Caki2 (cell line): ENCODE measurements around the gene SHLD2. TPM values are rescaled to one million over a fixed set of nuclear protein-coding genes. Genes with fewer than 3 reads are reported as not detected.
"Not testable (repeated sequence)": the region's sequence is repeated elsewhere in the genome, so short reads cannot be mapped to it uniquely, and the experiment has no call there.

Source experiments
- DNase-seq: peaks from one replicate; pipeline ENCODE4 v3.0.0-alpha.2; 2015; ENCODE audit warnings: low read depth
- in situ Hi-C: cut with HindIII; loops from 2 replicates; pipeline ENCODE4 v1.10.0; 2016; ENCODE audit warnings: low sequenced_read_pairs, low pct_unique_long_range_greater_than_20kb, mixed read lengths
- total RNA-seq: library from RNA; depleted of rRNA; stranded (reverse); fragments of >200 nt; shearing (Covaris generic); gene quantifications from 2 replicates; pipeline ENCODE4 v1.2.3, GENCODE V29; 2014; ENCODE audit warnings: low replicate concordance

Gene SHLD2
- total RNA-seq, 1 experiment from 2014 or later: 20.0 TPM

DNA sequence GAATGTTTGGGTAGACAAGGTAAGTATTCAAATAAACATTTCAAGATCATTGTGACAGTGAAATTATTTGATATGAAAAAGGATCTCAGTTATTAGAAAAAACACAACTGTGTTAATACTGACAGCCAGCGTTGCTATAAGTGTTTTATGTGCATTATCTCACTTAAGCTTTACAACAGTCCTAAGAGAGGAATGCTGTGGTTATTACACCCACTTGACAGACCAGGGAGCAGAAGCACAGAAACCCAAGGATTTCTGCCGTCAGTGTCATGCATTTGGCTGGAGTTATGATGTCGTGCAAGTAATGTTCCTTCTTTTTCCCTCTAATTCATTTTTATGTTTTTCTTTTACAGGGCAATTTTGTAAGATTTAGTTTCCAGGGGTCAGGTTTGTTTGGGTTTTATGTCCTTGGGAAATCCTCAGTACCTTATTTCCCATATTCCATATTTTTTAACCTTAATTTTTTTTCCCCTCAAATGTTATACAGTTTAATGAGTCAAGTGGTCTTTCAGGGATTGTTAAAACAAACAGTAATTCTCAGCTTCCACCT is 32.7 kb downstream of the SHLD2 start:
- DNase-seq, in situ Hi-C loops: not testable (repeated sequence)

GRCh38 chr10:87132176-87132575 is 37.2 kb downstream of the SHLD2 start:
- in situ Hi-C loops: not testable (repeated sequence)

DNA sequence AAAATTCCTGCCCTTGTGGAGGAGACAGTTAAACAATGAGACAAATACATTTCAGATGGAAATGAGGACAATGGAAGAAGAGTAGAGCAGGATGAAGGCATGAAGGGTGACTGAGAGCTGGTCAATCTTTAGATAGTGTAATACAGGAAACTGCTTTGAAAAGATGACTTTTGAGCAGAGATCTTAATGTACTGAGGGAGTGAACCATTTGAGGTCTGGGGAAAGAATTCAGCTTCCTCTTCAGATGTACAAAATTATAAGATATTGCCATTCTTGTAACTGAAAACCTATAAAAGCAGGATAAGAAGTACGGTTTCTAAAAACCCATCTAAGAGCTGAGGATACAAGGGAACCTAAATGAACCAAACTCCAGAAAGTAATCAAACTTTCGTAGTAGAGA is 38.9 kb downstream of the SHLD2 start:
- in situ Hi-C loops, DNase-seq: not testable (repeated sequence)

More at GRCh38 chr10:87132176-87132575, 37.2 kb downstream of the SHLD2 start:
- DNase-seq: not testable (repeated sequence)

- DNase-seq, in situ Hi-C loops: not testable (repeated sequence)
These were observed 39.4 kb downstream of the SHLD2 start for GRCh38 chr10:87134440-87134839.

DNA sequence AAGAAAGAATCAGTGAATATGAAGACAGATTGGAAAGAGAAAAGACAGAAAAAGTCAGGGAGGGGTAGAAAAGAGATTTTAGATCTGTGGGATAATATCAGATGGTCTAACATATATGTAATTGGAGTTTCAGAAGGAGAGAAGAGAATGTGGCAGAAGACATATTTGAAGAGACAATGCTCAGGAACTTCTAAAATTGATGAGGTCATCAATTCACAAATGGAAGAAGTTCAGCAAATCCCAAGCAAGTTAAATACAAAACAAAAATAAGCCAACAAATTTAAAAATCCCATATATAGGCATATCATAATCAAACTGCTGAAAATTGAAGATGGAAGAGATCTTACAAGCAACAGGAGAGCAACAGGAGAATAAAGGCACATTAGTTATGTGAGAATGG is 42.5 kb downstream of the SHLD2 start:
- in situ Hi-C loops, DNase-seq: not testable (repeated sequence)

- in situ Hi-C loops, DNase-seq: not testable (repeated sequence)
These were observed 47.5 kb downstream of the SHLD2 start for GRCh38 chr10:87142230-87143108.

DNA sequence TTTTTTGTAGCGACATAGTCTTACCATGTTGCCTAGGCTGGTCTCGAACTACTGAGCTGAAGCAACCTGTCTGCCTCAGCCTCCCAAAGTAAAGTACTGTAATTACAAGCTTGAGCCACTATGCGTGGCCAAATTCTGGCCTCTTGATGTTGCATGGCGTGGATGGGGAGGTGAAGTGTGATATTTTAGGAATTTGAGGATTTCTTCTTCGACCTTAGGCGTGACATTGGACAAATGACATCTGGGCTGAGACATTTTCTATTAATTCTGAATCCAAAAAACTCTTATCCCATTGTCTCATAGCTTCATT is 48.1 kb downstream of the SHLD2 start:
- DNase-seq, in situ Hi-C loops: not testable (repeated sequence)

DNA sequence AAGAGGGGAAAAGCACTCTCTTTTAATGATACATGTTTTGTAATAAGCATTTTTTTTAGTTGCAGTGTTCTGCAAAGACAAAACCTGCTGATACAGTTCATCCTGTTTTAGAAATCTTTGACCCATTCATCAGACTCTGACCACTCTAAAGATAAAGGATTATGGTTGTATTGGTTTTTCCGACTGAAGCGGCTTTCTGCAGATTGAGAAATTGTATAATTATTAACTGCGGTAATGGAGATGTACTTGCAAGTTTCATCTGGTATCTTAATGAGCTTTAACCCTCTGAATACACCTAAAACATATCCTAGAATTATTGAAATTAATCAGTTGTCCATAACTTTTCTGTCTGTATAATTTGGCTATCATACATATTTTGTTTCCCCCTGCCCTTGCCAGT is 50.6 kb downstream of the SHLD2 start:
- DNase-seq, in situ Hi-C loops: not testable (repeated sequence)

DNA sequence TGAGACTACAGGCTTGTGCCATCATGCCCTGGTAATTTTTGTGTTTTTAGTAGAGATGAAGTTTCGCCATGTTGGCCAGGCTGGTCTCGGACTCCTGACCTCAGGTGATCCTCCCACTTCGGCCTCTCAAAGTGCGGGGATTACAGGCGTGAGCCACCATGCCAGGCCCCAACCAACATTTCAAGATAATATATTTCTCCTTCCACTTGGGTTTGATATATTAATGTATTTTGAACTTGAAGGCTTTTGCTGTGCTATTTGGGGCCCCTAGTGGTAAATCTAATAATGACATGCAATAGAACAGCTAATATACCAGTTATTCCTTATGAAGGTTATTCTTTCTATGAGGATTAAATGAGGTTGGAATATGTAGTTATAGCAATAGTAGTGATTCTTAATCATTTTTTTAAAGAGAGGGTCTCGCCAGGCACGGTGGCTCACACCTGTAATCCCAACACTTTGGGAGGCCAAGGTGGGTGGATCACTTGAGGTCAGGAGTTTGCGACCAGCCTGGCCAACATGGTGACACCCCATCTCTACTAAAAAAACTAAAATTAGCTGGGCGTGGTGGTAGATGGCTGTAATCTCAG is 54.1 kb downstream of the SHLD2 start:
- DNase-seq, in situ Hi-C loops: not testable (repeated sequence)

DNA sequence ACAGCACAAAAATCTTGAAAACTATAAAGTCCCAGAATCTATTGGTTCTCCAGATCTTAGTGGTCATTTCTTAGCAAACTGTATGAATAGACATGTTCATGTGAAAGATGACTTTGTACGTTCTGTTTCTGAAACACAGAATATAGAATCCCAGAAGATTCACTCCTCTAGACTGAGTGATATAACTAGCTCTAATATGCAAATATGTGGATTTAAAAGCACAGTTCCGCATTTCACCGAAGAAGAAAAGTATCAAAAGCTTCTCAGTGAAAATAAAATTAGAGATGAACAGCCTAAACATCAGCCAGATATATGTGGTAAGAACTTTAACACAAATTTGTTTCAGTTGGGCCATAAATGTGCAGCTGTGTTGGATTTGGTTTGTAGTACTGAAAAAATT is 56.5 kb downstream of the SHLD2 start:
- DNase-seq, in situ Hi-C loops: not testable (repeated sequence)

DNA sequence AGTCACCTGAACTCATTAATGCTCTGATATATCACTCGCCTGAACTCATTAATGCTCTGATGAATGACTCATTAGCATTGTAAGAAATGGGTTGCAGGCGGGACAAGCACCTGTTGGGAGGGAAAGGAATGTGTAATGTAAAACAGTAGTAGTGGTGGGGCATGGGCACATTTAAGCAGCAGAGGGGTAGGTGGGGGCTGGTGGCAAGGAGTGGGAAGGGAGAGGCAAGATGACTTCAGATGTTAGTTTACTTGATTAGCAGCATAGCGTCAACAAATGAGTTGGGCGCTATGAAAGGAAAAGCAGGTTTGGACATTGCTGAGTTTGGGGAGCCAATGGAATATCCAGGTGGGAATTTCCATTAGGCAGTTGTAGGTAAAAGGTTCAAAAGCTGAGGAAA is 61.8 kb downstream of the SHLD2 start:
- DNase-seq, in situ Hi-C loops: not testable (repeated sequence)

- in situ Hi-C loops: not testable (repeated sequence)
- peak; percentile 4 for DNase-seq
These were observed 62.8 kb downstream of the SHLD2 start for GRCh38 chr10:87157821-87158220.

DNA sequence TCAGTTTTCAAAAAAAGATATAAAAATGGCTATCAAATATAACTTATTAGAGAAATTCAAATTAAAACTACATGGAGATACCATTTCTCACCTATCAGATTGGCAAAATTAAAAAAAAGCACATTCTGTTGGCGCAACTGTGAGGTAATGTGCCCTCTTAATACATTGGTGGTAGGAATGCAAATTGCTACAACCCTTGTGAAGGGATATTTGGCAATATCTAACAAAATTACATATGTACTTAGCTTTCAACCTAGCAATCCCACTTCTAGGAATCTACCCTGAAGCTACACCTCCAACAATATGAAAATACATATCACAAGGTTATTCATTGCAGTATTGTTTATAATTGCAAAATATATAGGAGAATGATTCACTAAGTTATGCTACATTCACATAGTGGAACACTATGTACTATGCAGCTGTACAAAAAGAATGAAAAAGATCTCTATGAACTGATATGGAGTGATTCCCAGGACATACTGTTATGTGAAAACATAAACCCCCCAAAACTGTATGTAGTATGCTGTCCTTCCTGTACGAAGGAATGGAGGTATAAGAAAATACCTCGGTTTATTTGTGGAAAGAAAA is 67.8 kb downstream of the SHLD2 start:
- in situ Hi-C loops, DNase-seq: not testable (repeated sequence)

- in situ Hi-C loops, DNase-seq: not testable (repeated sequence)
These were observed 68.4 kb downstream of the SHLD2 start for GRCh38 chr10:87163414-87163813.

DNA sequence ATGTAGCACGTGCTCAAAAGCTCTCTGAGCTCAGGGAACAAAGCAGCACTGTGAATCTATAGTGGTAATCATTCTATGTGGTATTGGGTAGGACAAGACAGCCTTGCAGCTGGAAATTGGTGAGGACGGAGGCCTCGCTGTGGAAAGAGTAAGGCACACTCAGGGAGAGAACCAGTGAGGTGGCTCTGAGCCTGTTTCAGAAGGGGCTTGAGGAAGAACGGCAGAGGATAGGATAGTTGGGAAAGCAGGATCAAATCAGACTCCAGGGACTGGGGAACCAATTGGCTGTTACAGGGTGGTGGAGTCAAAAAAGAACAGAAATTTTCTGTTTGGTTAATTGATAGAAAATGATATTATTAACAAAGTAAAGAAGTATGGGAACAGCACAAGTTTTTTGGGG is 74.9 kb downstream of the SHLD2 start:
- in situ Hi-C loops, DNase-seq: not testable (repeated sequence)

- DNase-seq, in situ Hi-C loops: not testable (repeated sequence)
These were observed 75.7 kb downstream of the SHLD2 start for GRCh38 chr10:87170705-87171104.

GRCh38 chr10:87171670-87172069 is 76.7 kb downstream of the SHLD2 start:
- in situ Hi-C loops, DNase-seq: not testable (repeated sequence)

- in situ Hi-C loops, DNase-seq: not testable (repeated sequence)
These were observed 77.2 kb downstream of the SHLD2 start for GRCh38 chr10:87172178-87172577.

GRCh38 chr10:87177587-87177986 is 82.6 kb downstream of the SHLD2 start:
- in situ Hi-C loops, DNase-seq: not testable (repeated sequence)
